ENCODE results near the gene ADGRG3.
"Not testable (repeated sequence)": the region's sequence is repeated elsewhere in the genome, so short reads cannot be mapped to it uniquely, and the experiment has no call there.

ADGRG3 gene

DNA sequence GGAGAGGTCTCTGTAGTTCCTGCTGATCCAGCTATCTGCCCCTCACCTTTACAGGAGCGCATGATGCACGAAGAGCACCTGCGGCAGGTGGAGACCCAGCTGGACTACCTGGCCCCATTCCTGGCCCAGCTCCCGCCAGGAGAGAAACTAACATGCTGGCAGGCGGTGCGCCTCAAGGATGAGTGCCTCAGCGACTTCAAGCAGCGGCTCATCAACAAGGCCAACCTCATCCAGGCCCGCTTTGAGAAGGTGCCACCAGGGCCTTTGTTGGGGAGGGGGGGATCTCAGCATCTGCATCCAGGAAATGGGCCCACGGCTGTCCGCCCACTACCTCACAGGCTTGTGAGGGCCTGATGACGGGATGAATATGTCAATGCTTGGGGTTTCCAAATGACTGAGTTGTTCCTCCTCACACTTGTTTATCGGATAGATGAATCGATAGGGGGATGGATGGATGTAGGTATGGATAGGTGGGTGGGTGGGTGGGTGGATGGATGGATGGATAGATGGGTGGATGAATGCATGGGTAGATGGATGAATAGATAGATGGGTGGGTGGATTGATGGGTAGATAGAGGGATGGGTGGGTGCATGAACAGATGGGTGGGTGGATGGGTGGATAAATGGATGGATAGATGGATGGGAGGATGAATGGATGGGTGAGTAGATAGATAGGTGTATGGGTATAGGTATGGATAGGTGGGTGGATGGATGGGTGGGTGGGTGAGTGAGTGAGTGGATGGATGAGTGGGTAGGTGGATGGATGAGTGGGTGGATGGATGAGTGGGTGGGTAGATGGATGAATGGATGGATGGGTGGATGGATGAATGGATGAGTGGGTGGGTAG is 60.5 kb downstream of the ADGRG3 start:
- peaks cover 11% of the 10 kb centered on the region for H3K9me3 Mint-ChIP-seq
- peaks cover 11% of the 10 kb centered on the region for H3K36me3 Mint-ChIP-seq (ENCODE audit: low read depth)
- no peak overlapping the region for H3K4me3 Mint-ChIP-seq
- H3K27me3 Mint-ChIP-seq = no peaks in the 10 kb centered on the region
- peaks cover 17% of the 10 kb centered on the region for H3K4me1 Mint-ChIP-seq (ENCODE audit: low read depth)
- H3K27ac Mint-ChIP-seq = no peak overlapping the region

- Mint-ChIP-seq H3K27ac (no peak overlapping the region), H3K36me3 (ENCODE audit: low read depth) (peaks cover 12% of the 10 kb centered on the region), H3K9me3 (peaks cover 11% of the 10 kb centered on the region), H3K27me3 (no peaks in the 10 kb centered on the region), H3K4me3 (no peak overlapping the region), H3K4me1 (ENCODE audit: low read depth) (peaks cover 18% of the 10 kb centered on the region)
These were observed 61.0 kb downstream of the ADGRG3 start for GRCh38 chr16:57729182-57729484.

GRCh38 chr16:57729852-57730251 is 61.7 kb downstream of the ADGRG3 start:
- not testable (repeated sequence) for H3K27me3 Mint-ChIP-seq, H3K4me3 Mint-ChIP-seq, H3K27ac Mint-ChIP-seq
- H3K36me3 Mint-ChIP-seq (ENCODE audit: low read depth) = peaks cover 12% of the 10 kb centered on the region
- peaks cover 11% of the 10 kb centered on the region for H3K9me3 Mint-ChIP-seq
- H3K4me1 Mint-ChIP-seq (ENCODE audit: low read depth) = peaks cover 24% of the 10 kb centered on the region

GRCh38 chr16:57730771-57731730 is 62.9 kb downstream of the ADGRG3 start:
- Mint-ChIP-seq H3K4me1 (ENCODE audit: low read depth) (peaks cover 28% of the 10 kb centered on the region), H3K4me3 (no peak overlapping the region), H3K27ac (no peak overlapping the region), H3K27me3 (peaks cover 4% of the 10 kb centered on the region), H3K36me3 (ENCODE audit: low read depth) (peaks cover 20% of the 10 kb centered on the region), H3K9me3 (peaks cover 11% of the 10 kb centered on the region)

DNA sequence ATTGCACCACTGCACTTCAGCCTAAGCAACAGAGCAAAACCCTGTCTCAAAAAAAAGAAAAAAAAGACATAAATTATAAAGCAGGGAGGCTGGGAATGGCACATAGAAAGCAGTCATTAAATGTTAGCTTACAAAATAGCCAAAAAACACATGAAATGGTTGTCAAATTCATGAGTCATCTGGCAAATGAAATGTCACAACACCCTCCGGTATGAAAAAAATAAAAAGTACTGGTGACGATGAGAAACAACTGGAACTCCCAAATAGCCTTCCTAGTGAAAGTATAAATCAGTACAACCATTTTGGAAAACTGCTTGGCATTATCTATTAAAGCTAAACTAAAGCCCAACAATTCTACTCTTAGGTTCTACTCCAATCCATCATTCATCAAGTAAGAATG is 63.9 kb downstream of the ADGRG3 start:
- Mint-ChIP-seq H3K9me3 (peaks cover 11% of the 10 kb centered on the region), H3K4me3 (no peak overlapping the region), H3K4me1 (ENCODE audit: low read depth) (peaks cover 38% of the 10 kb centered on the region), H3K36me3 (ENCODE audit: low read depth) (peaks cover 20% of the 10 kb centered on the region), H3K27ac (no peak overlapping the region), H3K27me3 (peaks cover 4% of the 10 kb centered on the region)

DNA sequence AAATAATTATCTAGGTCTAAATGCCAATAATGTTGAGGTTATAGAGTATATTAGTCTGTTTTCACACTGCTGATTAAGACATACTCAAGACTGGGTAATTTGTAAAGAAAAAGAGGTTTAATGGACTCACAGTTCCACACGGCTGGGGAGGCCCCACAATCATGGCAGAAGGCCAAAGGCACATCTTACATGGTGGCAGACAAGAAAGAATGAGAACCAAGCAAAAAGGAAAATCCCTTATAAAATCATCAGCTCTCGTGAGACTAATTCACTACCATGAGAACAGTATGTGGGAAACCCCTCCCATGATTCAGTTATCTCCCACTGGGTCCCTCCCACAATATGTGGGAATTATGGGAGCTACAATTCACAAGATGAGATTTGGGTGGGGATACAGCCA is 64.6 kb downstream of the ADGRG3 start:
- H3K36me3 Mint-ChIP-seq (ENCODE audit: low read depth) = peaks cover 22% of the 10 kb centered on the region
- H3K27ac Mint-ChIP-seq = no peak overlapping the region
- peaks cover 11% of the 10 kb centered on the region for H3K9me3 Mint-ChIP-seq
- no peak overlapping the region for H3K4me3 Mint-ChIP-seq
- H3K4me1 Mint-ChIP-seq (ENCODE audit: low read depth) = peaks cover 45% of the 10 kb centered on the region
- peaks cover 4% of the 10 kb centered on the region for H3K27me3 Mint-ChIP-seq

DNA sequence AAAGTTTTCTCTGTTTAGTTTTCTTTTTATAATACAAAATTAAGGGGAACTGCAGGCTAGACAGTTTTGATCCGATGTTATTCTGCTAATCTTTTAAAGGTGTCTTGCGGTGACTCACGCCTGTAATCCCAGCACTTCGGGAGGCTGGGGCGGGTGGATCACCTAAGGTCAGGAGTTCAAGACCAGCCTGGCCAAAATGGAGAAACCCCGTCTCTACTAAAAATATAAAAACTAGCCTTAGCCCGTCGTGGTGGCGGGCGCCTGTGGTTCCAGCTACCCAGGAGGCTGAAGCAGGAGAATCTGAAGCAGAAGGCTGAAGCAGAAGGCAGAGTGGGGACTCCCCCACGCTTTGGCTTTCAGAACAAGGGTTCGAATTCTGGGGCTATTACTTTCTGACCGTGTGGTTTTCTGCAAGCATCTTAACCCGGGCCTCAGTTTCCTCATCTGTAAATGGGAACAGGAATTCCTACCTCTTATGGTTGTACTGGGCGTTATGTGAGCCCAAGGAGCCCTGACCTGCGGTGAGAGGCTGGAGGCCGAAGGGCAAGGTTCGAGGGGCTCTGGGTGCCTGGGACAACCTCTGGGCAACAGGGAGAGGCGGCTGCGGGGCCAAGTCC is 66.3 kb downstream of the ADGRG3 start:
- Mint-ChIP-seq H3K36me3 (ENCODE audit: low read depth) (peaks cover 24% of the 10 kb centered on the region), H3K4me1 (ENCODE audit: low read depth) (peaks cover 43% of the 10 kb centered on the region), H3K27me3 (peaks cover 4% of the 10 kb centered on the region), H3K27ac (peak overlapping the region; percentile 98), H3K9me3 (peaks cover 11% of the 10 kb centered on the region), H3K4me3 (peak overlapping the region; percentile 96)

GRCh38 chr16:57734925-57735754 is 67.0 kb downstream of the ADGRG3 start:
- Mint-ChIP-seq H3K27me3 (peaks cover 4% of the 10 kb centered on the region), H3K36me3 (ENCODE audit: low read depth) (peaks cover 24% of the 10 kb centered on the region), H3K9me3 (peaks cover 11% of the 10 kb centered on the region), H3K4me3 (peak overlapping the region; percentile 96), H3K4me1 (ENCODE audit: low read depth) (peaks cover 43% of the 10 kb centered on the region), H3K27ac (peak overlapping the region; percentile 98)

DNA sequence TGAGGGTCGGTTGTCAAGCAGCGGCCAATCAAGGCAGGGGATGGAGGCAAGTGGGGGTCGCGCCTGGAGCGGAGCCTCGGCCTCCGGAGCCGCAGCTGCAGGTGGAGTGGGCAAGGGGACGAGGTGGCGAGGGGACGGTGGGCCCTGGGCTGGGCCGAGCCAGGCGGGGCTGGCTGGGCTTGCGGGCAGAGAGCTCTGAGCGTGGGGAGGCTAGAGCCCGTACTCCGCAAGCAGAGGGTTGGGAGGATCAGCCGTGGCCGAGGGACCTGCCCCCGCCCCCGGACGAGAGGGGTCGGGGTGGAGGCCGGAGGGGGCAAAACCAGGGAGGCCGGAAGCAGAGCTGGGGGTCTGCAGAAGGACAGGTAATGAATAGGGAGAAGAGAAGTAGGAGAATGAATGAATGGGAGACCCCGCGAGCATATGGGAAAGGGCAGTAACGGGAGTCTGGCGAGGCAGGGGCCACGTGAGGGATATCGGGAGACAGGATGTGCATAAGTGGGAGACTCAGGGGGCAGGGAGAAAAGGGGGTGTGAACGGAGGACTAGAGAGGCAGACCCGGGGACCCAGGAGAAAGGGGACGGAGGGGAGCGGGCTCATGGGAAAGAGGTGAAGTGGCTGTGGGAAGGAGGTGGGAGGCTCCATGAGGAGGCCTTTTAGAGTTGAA is 67.8 kb downstream of the ADGRG3 start, which contains the start of gene KATNB1:
Gene KATNB1 (plus strand): TSS at position 16 of the 664 bp plus-strand sequence. CDS start 1,474 bp downstream, outside the sequence.
- Mint-ChIP-seq H3K27ac (peak within 1 kb of the TSS; percentile 98), H3K4me3 (peak within 1 kb of the TSS; percentile 96), H3K9me3 (peaks cover 11% of the 10 kb centered on the region), H3K27me3 (peaks cover 4% of the 10 kb centered on the region), H3K4me1 (ENCODE audit: low read depth) (peaks cover 43% of the 10 kb centered on the region), H3K36me3 (ENCODE audit: low read depth) (peaks cover 24% of the 10 kb centered on the region)

DNA sequence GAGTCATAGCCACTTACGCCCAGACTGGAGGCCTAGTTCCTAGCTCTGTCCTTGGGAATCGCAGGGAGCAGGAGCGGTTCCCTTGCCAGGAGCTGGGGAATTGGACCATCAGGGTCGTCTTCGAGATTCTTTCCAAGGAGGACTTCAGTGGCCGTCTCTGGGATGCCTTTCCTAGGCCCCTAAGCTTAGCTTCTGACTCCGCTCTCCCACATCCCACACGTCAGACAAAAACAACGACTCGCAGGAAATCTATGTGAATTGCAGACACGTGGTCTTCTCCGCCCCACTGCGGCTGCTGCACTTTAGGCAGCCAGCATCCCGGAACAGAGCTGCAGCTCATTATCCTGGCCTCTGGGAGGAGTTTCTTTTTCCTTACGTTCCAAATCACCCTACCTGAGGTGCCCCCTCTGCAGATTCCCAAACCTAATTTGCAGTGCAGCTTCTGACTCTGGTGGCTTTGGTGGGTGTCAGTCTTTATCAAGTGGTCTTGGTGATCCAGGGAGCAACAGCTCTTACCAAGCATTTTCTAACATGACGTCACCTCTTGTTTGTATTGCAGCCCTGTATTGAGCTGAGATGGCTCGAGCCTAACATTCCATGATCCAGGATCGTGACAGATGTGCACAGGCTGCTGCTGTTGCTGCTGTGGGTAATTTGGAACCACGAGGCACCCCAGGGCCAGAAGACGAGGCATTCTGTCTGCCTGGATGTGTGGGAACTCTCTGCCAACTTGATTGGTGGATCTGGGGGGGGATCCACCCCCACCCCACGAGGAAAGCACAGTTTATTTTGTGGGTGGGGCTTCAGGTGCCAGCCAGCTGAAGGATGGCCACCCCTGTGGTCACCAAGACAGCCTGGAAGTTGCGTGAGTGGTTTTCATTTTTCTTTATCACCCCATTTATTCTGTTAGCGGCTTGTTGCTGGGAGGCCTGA is 68.6 kb downstream of the ADGRG3 start:
- Mint-ChIP-seq H3K9me3 (peaks cover 7% of the 10 kb centered on the region), H3K27ac (peak overlapping the region; percentile 98), H3K27me3 (peaks cover 4% of the 10 kb centered on the region), H3K36me3 (ENCODE audit: low read depth) (peaks cover 24% of the 10 kb centered on the region), H3K4me3 (peak overlapping the region; percentile 96), H3K4me1 (ENCODE audit: low read depth) (peaks cover 43% of the 10 kb centered on the region)

DNA sequence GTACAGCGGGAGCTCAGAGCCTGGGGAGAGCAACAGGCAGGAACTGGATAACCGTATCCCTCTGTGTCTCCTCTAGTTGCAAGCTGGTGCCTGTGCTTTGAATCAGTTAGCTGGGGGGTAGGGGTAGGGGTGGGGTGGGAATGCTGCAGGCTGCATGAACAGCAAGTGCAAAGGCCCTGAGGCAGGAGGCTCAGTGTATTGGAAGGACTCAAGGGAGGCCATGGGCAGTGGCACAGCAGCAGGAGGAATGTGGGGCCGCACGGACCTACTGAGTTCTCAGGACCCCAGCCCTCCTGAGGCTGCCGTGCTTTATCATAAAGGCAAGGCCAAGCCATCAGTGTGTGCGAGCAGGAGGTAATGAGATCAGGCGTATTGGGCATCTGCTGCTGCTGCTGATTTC is 70.7 kb downstream of the ADGRG3 start:
- Mint-ChIP-seq H3K9me3 (no peaks in the 10 kb centered on the region), H3K4me1 (ENCODE audit: low read depth) (peaks cover 34% of the 10 kb centered on the region), H3K4me3 (no peak overlapping the region), H3K36me3 (ENCODE audit: low read depth) (peaks cover 12% of the 10 kb centered on the region), H3K27ac (no peak overlapping the region), H3K27me3 (peaks cover 4% of the 10 kb centered on the region)
